Smooth muscle cell (in vitro differentiated cells): ENCODE data around the gene SAMHD1. TPM values are rescaled to one million over a fixed set of nuclear protein-coding genes. Genes with fewer than 3 reads are reported as not detected.
"Not testable (repeated sequence)": the region's sequence is repeated elsewhere in the genome, so short reads cannot be mapped to it uniquely, and the experiment has no call there.

Experiments used
- DNase-seq: peaks from one replicate; lab custom pipeline; 2025; ENCODE audit not compliant: unreplicated experiment; lab: John Stamatoyannopoulos, UW
- H2AFZ ChIP-seq: fragments of 200-600 bp; sonication (generic); 2 replicates; pipeline ENCODE4 v1.6.0; 2016; ENCODE audit warnings: antibody characterized with exemption, low read depth, mild to moderate bottlenecking
- H3F3A ChIP-seq: fragments of 200-600 bp; sonication (generic); 2 replicates; pipeline ENCODE4 v1.6.0; 2017; ENCODE audit warnings: antibody characterized with exemption, low read depth
- H3K27ac ChIP-seq: fragments of 200-600 bp; sonication (generic); 2 replicates; pipeline ENCODE4 v1.5.1; 2016; ENCODE audit warnings: low read depth, mild to moderate bottlenecking
- H3K27me3 ChIP-seq: fragments of 200-600 bp; sonication (generic); 2 replicates; pipeline ENCODE4 v1.6.1; 2016; ENCODE audit warnings: low read depth, mild to moderate bottlenecking
- H3K36me3 ChIP-seq: fragments of 200-600 bp; sonication (generic); 2 replicates; pipeline ENCODE4 v1.5.1; 2016; ENCODE audit warnings: low read depth
- H3K4me1 ChIP-seq: fragments of 200-600 bp; sonication (generic); 2 replicates; pipeline ENCODE4 v1.5.1; 2016; ENCODE audit warnings: low read depth
- H3K4me2 ChIP-seq: fragments of 200-600 bp; sonication (generic); 2 replicates; pipeline ENCODE4 v1.6.0; 2016; ENCODE audit warnings: mild to moderate bottlenecking
- H3K4me3 ChIP-seq: fragments of 200-600 bp; sonication (generic); 2 replicates; pipeline ENCODE4 v1.5.1; 2016; ENCODE audit warnings: mild to moderate bottlenecking
- H3K79me2 ChIP-seq: fragments of 200-600 bp; sonication (generic); 2 replicates; pipeline ENCODE4 v1.6.0; 2016; ENCODE audit warnings: low read depth, mild to moderate bottlenecking
- H3K9ac ChIP-seq: fragments of 200-600 bp; sonication (generic); 2 replicates; pipeline ENCODE4 v1.6.0; 2016; ENCODE audit warnings: low read depth
- H3K9me3 ChIP-seq: fragments of 200-600 bp; sonication (generic); replicated peaks from 2 replicates; pipeline ENCODE4 v1.5.1; 2016; ENCODE audit warnings: low read depth
- H4K20me1 ChIP-seq: fragments of 200-600 bp; sonication (generic); 2 replicates; pipeline ENCODE4 v1.6.0; 2016; ENCODE audit warnings: low read depth
- CTCF ChIP-seq: fragments of 200-600 bp; sonication (generic); IDR thresholded peaks from 2 replicates; pipeline ENCODE4 v1.5.1; 2017; ENCODE audit warnings: borderline replicate concordance, mild to moderate bottlenecking, antibody characterized with exemption; ENCODE audit not compliant: insufficient read depth, poor library complexity, severe bottlenecking
- WGBS: methylation state at CpG from one replicate; pipeline ENCODE4 v1.1.7; 2016; ENCODE audit warnings: low lambda C conversion rate; 5-methylcytosine and 5-hydroxymethylcytosine counted together
- polyA plus RNA-seq: library from polyadenylated mRNA; unstranded; fragments of >200 nt; fragmentation: Nextera tagmentation; extraction: Ambion mirVana; gene quantifications from 2 replicates; pipeline ENCODE4 v1.2.1, GENCODE V29; 2016
- total RNA-seq: library from RNA; depleted of rRNA; stranded (reverse); fragments of >200 nt; gene quantifications from 2 replicates; pipeline ENCODE4 v1.2.3, GENCODE V29; 2014

The SAMHD1 gene
- total and polyA plus RNA-seq, 2 experiments from 2014 or later, result 2.1 to 4.6 TPM

GRCh38 chr20:36932476-36933426, 18.8 kb downstream of the SAMHD1 start:
- Histone ChIP-seq H3K79me2 (no peaks in the 10 kb centered on the region), H3K36me3 (no peaks in the 10 kb centered on the region), H3K27me3 (no peaks in the 10 kb centered on the region), H3K4me1 (no peaks in the 10 kb centered on the region), H3K9ac (no peak overlapping the region), H3K4me2 (no peak overlapping the region), H3F3A (no peaks in the 10 kb centered on the region), H2AFZ (no peak overlapping the region), H3K9me3 (no peaks in the 10 kb centered on the region), H3K27ac (no peak overlapping the region), H3K4me3 (no peak overlapping the region), H4K20me1 (no peaks in the 10 kb centered on the region)
- 74% methylated on average over 11 of the region's 11 CpGs for WGBS
- DNase-seq, result no peak
- no peak for TF ChIP-seq CTCF

- not testable (repeated sequence) for H3K27me3 ChIP-seq, H3K4me1 ChIP-seq, H3K36me3 ChIP-seq, H3K9me3 ChIP-seq, H3K4me2 ChIP-seq, H4K20me1 ChIP-seq, H2AFZ ChIP-seq, H3K79me2 ChIP-seq, H3K27ac ChIP-seq, H3F3A ChIP-seq, H3K4me3 ChIP-seq, DNase-seq, H3K9ac ChIP-seq
- 98% methylated on average over 12 of the region's 12 CpGs for WGBS
These were observed 19.4 kb downstream of the SAMHD1 start for GRCh38 chr20:36932067-36932466.

GRCh38 chr20:36929691-36930090, 21.8 kb downstream of the SAMHD1 start:
- Histone ChIP-seq H3K27ac (no peak overlapping the region), H3F3A (no peaks in the 10 kb centered on the region), H3K4me2 (no peak overlapping the region), H4K20me1 (no peaks in the 10 kb centered on the region), H3K27me3 (no peaks in the 10 kb centered on the region), H3K4me1 (no peaks in the 10 kb centered on the region), H3K9ac (no peak overlapping the region), H3K9me3 (no peaks in the 10 kb centered on the region), H3K79me2 (no peaks in the 10 kb centered on the region), H2AFZ (no peak overlapping the region), H3K36me3 (no peaks in the 10 kb centered on the region), H3K4me3 (no peak overlapping the region)
- no peak for DNase-seq
- TF ChIP-seq CTCF, result no peak
- 97% methylated on average over 6 of the region's 6 CpGs for WGBS

- H3K36me3 ChIP-seq, result no peaks in the 10 kb centered on the region
- no peaks in the 10 kb centered on the region for H3K27me3 ChIP-seq
- TF ChIP-seq CTCF, result no peak
- no peak overlapping the region for H3K4me2 ChIP-seq
- no peaks in the 10 kb centered on the region for H3K9me3 ChIP-seq
- no peaks in the 10 kb centered on the region for H3F3A ChIP-seq
- WGBS, result 91% methylated on average over 6 of the region's 6 CpGs
- H3K79me2 ChIP-seq, result no peaks in the 10 kb centered on the region
- no peak for DNase-seq
- H3K4me1 ChIP-seq, result no peaks in the 10 kb centered on the region
- H4K20me1 ChIP-seq, result no peaks in the 10 kb centered on the region
- no peak overlapping the region for H3K9ac ChIP-seq
- H2AFZ ChIP-seq, result no peak overlapping the region
- H3K27ac ChIP-seq, result no peak overlapping the region
- H3K4me3 ChIP-seq, result no peak overlapping the region
These were observed 22.2 kb downstream of the SAMHD1 start for GRCh38 chr20:36929290-36929689.
